ENCODE data around the gene COQ4. TPM values are rescaled to one million over a fixed set of nuclear protein-coding genes. Genes with fewer than 3 reads are reported as not detected.

The COQ4 gene
- polyA plus RNA-seq, 4 donors, result 68.8 to 198 (median 105) TPM

DNA sequence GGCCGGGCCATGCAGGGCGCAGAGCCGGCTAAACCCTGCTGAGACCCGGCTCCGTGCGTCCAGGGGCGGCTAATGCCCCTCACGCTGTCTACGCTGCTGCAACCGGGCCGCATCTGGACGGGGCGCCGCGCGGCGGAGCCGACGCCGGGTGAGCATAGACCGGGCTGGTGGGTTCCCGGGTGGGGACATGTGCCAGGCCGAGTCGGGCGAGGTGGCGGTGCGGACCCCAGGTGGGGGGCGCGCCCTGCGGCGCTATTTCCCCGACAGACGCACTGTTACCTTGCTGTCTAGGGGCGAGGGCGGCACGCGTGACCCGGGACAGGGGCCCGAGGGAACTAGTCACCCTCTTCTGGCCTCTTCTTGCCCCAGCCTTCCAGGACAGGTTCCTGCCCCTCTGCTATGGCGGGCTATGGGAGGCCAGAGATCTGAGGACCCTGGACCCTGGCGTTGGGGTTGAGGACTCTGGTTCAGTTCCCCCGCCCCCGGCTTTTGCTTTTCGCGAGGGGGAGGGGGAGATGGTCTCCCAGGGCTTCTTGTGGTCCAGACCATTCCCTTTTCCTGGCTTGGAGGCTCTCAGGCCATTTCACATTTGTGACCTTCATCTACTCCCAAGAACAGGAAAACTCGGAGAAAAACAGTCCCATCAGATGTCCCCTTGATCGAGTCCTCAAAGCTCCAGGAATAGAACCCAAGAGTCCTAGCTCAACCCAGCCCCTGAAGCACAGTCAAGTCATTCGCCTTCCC, 18.2 kb downstream of the COQ4 start:
- FAIRE-seq (no peak), DNase-seq (no peak)
- 1 to 2% (median 1%) methylated on average over 25 to 48 of the region's 48 CpGs for WGBS, 3 donors
- H3K27ac ChIP-seq (ENCODE audit: low read depth in 1 of 3, low read length in 2 of 3), result peak overlapping the region; percentile 83 to 93 (median 89)
- H3K4me3 ChIP-seq (ENCODE audit: low read depth in 1 of 3, low read length in 3 of 3), result peak overlapping the region; percentile 61 to 93 (median 78)
- no peaks in the 10 kb centered on the region for H3K27me3 ChIP-seq (ENCODE audit: control insufficient read depth in 3 of 3, insufficient read depth in 3 of 3, low read length in 3 of 3)
- peaks cover 0 to 11% (median 0%) of the 10 kb centered on the region in 3 donors for H3K4me1 ChIP-seq (ENCODE audit: control insufficient read depth in 3 of 3, insufficient read depth in 2 of 3, low read depth in 1 of 3, low read length in 2 of 3)
- no peaks in the 10 kb centered on the region for H3K9me3 ChIP-seq (ENCODE audit: control insufficient read depth in 2 of 2, insufficient read depth in 1 of 2, low read depth in 1 of 2, low read length in 1 of 2)
- peaks cover 7 to 38% (median 9%) of the 10 kb centered on the region in 3 donors for H3K36me3 ChIP-seq (ENCODE audit: control insufficient read depth in 3 of 3, insufficient read depth in 2 of 3, low read depth in 1 of 3, low read length in 3 of 3)

DNA sequence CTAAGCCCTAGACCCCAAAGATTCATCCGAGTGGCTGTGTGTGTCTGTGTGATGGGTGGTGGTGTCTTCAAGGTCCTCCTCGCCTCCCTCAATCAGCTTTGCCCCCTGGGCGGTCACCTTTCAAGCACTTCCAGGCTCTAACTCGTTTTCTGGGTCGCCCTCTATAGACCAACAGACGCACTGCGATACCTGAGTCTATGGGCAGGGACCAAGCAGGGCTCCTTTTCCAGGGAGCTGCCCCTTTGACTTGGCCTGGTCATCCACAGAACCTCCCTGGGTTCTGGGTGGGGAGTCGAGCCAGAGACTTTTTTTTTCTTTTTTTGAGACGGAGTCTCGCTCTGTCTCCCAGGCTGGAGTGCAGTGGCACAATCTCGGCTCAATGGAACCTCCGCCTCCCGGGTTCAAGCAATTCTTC, 18.8 kb downstream of the COQ4 start:
- DNase-seq (peak; percentile 84 to 90), FAIRE-seq (no peak)
- peaks cover 0 to 11% (median 0%) of the 10 kb centered on the region in 3 donors for H3K4me1 ChIP-seq (ENCODE audit: control insufficient read depth in 3 of 3, insufficient read depth in 2 of 3, low read depth in 1 of 3, low read length in 2 of 3)
- peak overlapping the region in 2 of 3 donors; percentile 61 to 93 for H3K4me3 ChIP-seq (ENCODE audit: low read depth in 1 of 3, low read length in 3 of 3)
- H3K27ac ChIP-seq (ENCODE audit: low read depth in 1 of 3, low read length in 2 of 3), result peak overlapping the region; percentile 83 to 93 (median 89)
- peaks cover 7 to 43% (median 8%) of the 10 kb centered on the region in 3 donors for H3K36me3 ChIP-seq (ENCODE audit: control insufficient read depth in 3 of 3, insufficient read depth in 2 of 3, low read depth in 1 of 3, low read length in 3 of 3)
- WGBS, 3 donors, result 24 to 31% (median 28%) methylated on average over 12 to 13 of the region's 13 CpGs
- no peaks in the 10 kb centered on the region for H3K27me3 ChIP-seq (ENCODE audit: control insufficient read depth in 3 of 3, insufficient read depth in 3 of 3, low read length in 3 of 3)
- H3K9me3 ChIP-seq (ENCODE audit: control insufficient read depth in 2 of 2, insufficient read depth in 1 of 2, low read depth in 1 of 2, low read length in 1 of 2), result no peaks in the 10 kb centered on the region

DNA sequence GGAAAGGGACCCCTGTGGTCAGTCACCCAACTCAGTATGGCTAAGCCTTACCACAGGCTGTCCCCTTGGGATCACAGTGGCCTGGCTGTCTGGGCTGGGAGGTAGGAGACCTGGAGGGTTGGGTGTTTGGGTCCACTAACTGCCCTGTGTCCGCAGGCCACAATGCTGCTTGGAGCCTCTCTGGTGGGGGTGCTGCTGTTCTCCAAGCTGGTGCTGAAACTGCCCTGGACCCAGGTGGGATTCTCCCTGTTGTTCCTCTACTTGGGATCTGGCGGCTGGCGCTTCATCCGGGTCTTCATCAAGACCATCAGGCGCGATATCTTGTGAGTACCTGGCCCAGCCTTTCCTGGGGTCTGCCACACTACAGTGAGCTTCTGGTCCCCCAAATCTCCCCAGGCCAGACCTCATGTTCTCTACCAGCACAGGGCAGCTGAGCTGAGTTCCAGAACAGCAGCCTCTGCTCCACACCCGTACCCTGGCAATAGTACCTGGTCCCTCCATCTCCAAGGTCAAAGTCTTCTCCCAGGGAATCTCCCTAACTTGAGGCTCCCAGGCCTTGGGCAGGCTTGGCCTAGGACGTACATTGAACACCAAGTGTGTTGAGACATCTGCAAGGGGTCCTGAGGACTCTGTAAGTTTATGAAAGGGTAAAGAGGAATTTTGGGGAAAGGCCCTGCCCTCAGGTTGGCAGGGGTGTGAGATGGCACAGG, 20.5 kb downstream of the COQ4 start:
- Histone ChIP-seq H3K27me3 (ENCODE audit: control insufficient read depth in 3 of 3, insufficient read depth in 3 of 3, low read length in 3 of 3) (no peaks in the 10 kb centered on the region), H3K9me3 (ENCODE audit: control insufficient read depth in 2 of 2, insufficient read depth in 1 of 2, low read depth in 1 of 2, low read length in 1 of 2) (no peaks in the 10 kb centered on the region), H3K27ac (ENCODE audit: low read depth in 1 of 3, low read length in 2 of 3) (peak overlapping the region in 1 of 3 donors; percentile 46), H3K4me1 (ENCODE audit: control insufficient read depth in 3 of 3, insufficient read depth in 2 of 3, low read depth in 1 of 3, low read length in 2 of 3) (peaks cover 0 to 11% (median 0%) of the 10 kb centered on the region in 3 donors), H3K4me3 (ENCODE audit: low read depth in 1 of 3, low read length in 3 of 3) (no peak overlapping the region), H3K36me3 (ENCODE audit: control insufficient read depth in 3 of 3, insufficient read depth in 2 of 3, low read depth in 1 of 3, low read length in 3 of 3) (peaks cover 7 to 57% (median 11%) of the 10 kb centered on the region in 3 donors)
- WGBS, 3 donors, result 82 to 87% (median 82%) methylated on average over 7 to 8 of the region's 8 CpGs
- peak; percentile 43 to 79 for DNase-seq
- FAIRE-seq, result no peak

DNA sequence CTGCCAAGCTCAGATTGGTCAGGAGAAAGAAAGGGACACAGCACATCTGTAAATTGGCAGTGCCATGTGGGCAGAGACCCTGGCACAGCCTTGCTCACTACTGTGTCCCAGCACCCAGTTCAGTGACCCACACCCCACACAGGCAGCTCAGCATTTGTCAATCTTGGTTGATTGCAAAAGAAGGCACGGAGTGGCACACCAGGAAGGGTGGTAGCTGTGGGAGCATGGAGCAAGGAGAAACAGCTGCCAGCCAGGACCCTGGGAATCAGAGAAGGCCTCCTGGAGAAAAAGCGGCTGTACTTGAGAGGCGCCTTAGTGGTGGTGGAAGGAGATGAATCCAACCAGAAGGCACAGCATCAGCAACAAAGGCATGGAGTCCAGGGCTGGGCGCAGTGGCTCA, 21.2 kb downstream of the COQ4 start:
- Histone ChIP-seq H3K4me3 (ENCODE audit: low read depth in 1 of 3, low read length in 3 of 3) (no peak overlapping the region), H3K27me3 (ENCODE audit: control insufficient read depth in 3 of 3, insufficient read depth in 3 of 3, low read length in 3 of 3) (no peaks in the 10 kb centered on the region), H3K36me3 (ENCODE audit: control insufficient read depth in 3 of 3, insufficient read depth in 2 of 3, low read depth in 1 of 3, low read length in 3 of 3) (peaks cover 11 to 64% (median 14%) of the 10 kb centered on the region in 3 donors), H3K4me1 (ENCODE audit: control insufficient read depth in 3 of 3, insufficient read depth in 2 of 3, low read depth in 1 of 3, low read length in 2 of 3) (peaks cover 0 to 11% (median 0%) of the 10 kb centered on the region in 3 donors), H3K9me3 (ENCODE audit: control insufficient read depth in 2 of 2, insufficient read depth in 1 of 2, low read depth in 1 of 2, low read length in 1 of 2) (no peaks in the 10 kb centered on the region), H3K27ac (ENCODE audit: low read depth in 1 of 3, low read length in 2 of 3) (no peak overlapping the region)
- no peak for FAIRE-seq
- 95 to 97% (median 96%) methylated on average over 4 of the region's 4 CpGs for WGBS, 3 donors
- no peak for DNase-seq

DNA sequence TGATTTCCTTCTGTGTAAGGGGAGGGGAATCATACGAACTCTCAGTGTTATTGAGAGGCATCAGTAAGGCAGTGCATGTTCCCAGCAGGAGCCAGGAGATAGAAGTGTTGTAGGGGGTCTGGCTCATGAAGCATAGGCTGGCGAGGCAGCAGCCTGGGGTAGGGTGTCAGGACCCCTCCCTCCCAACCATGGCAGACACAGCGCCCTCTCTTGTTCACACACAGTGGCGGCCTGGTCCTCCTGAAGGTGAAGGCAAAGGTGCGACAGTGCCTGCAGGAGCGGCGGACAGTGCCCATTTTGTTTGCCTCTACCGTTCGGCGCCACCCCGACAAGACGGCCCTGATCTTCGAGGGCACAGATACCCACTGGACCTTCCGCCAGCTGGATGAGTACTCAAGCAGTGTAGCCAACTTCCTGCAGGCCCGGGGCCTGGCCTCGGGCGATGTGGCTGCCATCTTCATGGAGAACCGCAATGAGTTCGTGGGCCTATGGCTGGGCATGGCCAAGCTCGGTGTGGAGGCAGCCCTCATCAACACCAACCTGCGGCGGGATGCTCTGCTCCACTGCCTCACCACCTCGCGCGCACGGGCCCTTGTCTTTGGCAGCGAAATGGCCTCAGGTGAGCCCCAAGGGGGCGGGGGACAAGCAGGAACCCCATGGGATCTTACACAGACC, 22.4 kb downstream of the COQ4 start:
- no peaks in the 10 kb centered on the region for H3K27me3 ChIP-seq (ENCODE audit: control insufficient read depth in 3 of 3, insufficient read depth in 3 of 3, low read length in 3 of 3)
- H3K9me3 ChIP-seq (ENCODE audit: control insufficient read depth in 2 of 2, insufficient read depth in 1 of 2, low read depth in 1 of 2, low read length in 1 of 2), result no peaks in the 10 kb centered on the region
- peaks cover 0 to 11% (median 0%) of the 10 kb centered on the region in 3 donors for H3K4me1 ChIP-seq (ENCODE audit: control insufficient read depth in 3 of 3, insufficient read depth in 2 of 3, low read depth in 1 of 3, low read length in 2 of 3)
- no peak overlapping the region for H3K27ac ChIP-seq (ENCODE audit: low read depth in 1 of 3, low read length in 2 of 3)
- FAIRE-seq, result no peak
- H3K4me3 ChIP-seq (ENCODE audit: low read depth in 1 of 3, low read length in 3 of 3), result no peak overlapping the region
- WGBS, 3 donors, result 95 to 96% (median 95%) methylated on average over 28 of the region's 28 CpGs
- no peak for DNase-seq
- H3K36me3 ChIP-seq (ENCODE audit: control insufficient read depth in 3 of 3, insufficient read depth in 2 of 3, low read depth in 1 of 3, low read length in 3 of 3), result peaks cover 14 to 76% (median 20%) of the 10 kb centered on the region in 3 donors

DNA sequence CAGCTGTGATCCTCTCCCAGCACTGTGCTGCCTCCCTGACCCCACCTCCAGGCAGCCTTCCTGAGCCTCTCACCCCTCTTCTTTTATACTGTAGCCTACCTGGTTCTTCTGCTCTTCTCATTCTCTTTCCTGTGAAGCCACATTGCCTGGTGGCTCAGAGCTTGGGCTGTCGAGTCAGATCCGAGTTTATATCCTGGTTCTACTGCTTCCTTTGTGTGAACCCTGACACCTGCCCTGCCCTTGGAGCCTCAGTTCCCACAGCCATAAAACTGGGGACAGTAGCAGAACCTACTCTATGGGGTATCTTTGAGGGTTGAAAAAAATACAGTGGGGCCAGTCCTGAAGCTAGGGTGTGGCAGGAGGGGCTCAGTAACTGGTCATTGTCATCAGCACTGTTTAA, 26.5 kb downstream of the COQ4 start:
- Histone ChIP-seq H3K27me3 (ENCODE audit: control insufficient read depth in 3 of 3, insufficient read depth in 3 of 3, low read length in 3 of 3) (no peaks in the 10 kb centered on the region), H3K4me3 (ENCODE audit: low read depth in 1 of 3, low read length in 3 of 3) (no peak overlapping the region), H3K36me3 (ENCODE audit: control insufficient read depth in 3 of 3, insufficient read depth in 2 of 3, low read depth in 1 of 3, low read length in 3 of 3) (peaks cover 12 to 87% (median 27%) of the 10 kb centered on the region in 3 donors), H3K4me1 (ENCODE audit: control insufficient read depth in 3 of 3, insufficient read depth in 2 of 3, low read depth in 1 of 3, low read length in 2 of 3) (no peaks in the 10 kb centered on the region), H3K27ac (ENCODE audit: low read depth in 1 of 3, low read length in 2 of 3) (peak overlapping the region in 1 of 3 donors; percentile 43), H3K9me3 (ENCODE audit: control insufficient read depth in 2 of 2, insufficient read depth in 1 of 2, low read depth in 1 of 2, low read length in 1 of 2) (no peaks in the 10 kb centered on the region)
- WGBS, 3 donors, result 41 to 67% (median 56%) methylated on average over 2 of the region's 2 CpGs
- FAIRE-seq, result no peak
- DNase-seq, result peak in 1 of 2 donors; percentile 52

DNA sequence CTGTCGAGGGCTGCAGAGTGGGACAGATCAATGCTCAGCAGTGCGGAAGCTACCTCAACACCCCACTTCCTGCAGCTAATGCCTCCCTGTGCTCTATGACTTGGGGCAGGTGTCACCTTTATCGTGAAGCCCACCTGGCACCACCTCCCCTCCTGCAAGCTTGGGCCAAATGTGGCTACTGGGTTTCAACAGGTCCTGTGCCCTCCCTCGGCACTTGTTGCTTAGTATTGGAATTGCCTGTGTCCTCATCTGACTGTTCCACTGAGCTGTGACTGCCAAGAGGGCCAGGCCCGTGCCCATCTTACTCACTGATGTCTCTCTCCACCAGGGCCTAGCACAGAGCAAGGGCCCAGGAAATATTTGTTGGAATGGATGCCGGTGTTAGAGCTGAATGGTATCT, 27.1 kb downstream of the COQ4 start:
- Histone ChIP-seq H3K4me1 (ENCODE audit: control insufficient read depth in 3 of 3, insufficient read depth in 2 of 3, low read depth in 1 of 3, low read length in 2 of 3) (no peaks in the 10 kb centered on the region), H3K36me3 (ENCODE audit: control insufficient read depth in 3 of 3, insufficient read depth in 2 of 3, low read depth in 1 of 3, low read length in 3 of 3) (peaks cover 12 to 87% (median 26%) of the 10 kb centered on the region in 3 donors), H3K27me3 (ENCODE audit: control insufficient read depth in 3 of 3, insufficient read depth in 3 of 3, low read length in 3 of 3) (no peaks in the 10 kb centered on the region), H3K9me3 (ENCODE audit: control insufficient read depth in 2 of 2, insufficient read depth in 1 of 2, low read depth in 1 of 2, low read length in 1 of 2) (no peaks in the 10 kb centered on the region), H3K27ac (ENCODE audit: low read depth in 1 of 3, low read length in 2 of 3) (peak overlapping the region in 1 of 3 donors; percentile 43), H3K4me3 (ENCODE audit: low read depth in 1 of 3, low read length in 3 of 3) (no peak overlapping the region)
- WGBS, 3 donors, result 95 to 98% (median 96%) methylated on average over 6 of the region's 6 CpGs
- FAIRE-seq (no peak), DNase-seq (no peak)

DNA sequence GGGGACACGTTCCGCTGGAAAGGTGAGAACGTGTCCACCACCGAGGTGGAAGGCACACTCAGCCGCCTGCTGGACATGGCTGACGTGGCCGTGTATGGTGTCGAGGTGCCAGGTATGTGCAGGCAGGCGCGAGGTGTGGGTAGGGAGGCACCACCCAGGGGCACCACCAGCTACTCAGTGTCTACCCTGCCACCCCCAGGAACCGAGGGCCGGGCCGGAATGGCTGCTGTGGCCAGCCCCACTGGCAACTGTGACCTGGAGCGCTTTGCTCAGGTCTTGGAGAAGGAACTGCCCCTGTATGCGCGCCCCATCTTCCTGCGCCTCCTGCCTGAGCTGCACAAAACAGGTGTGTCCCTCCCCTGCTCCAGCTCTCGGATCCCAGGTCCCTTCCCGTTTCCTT, 32.8 kb downstream of the COQ4 start:
- FAIRE-seq, result no peak
- DNase-seq, result no peak
- 94 to 98% (median 96%) methylated on average over 19 of the region's 19 CpGs for WGBS, 3 donors

More for the DNA sequence above, 32.8 kb downstream of the COQ4 start:
- Histone ChIP-seq H3K4me1 (ENCODE audit: control insufficient read depth in 3 of 3, insufficient read depth in 2 of 3, low read depth in 1 of 3, low read length in 2 of 3) (no peaks in the 10 kb centered on the region), H3K27ac (ENCODE audit: low read depth in 1 of 3, low read length in 2 of 3) (no peak overlapping the region), H3K27me3 (ENCODE audit: control insufficient read depth in 3 of 3, insufficient read depth in 3 of 3, low read length in 3 of 3) (no peaks in the 10 kb centered on the region), H3K9me3 (ENCODE audit: control insufficient read depth in 2 of 2, insufficient read depth in 1 of 2, low read depth in 1 of 2, low read length in 1 of 2) (no peaks in the 10 kb centered on the region), H3K4me3 (ENCODE audit: low read depth in 1 of 3, low read length in 3 of 3) (no peak overlapping the region), H3K36me3 (ENCODE audit: control insufficient read depth in 3 of 3, insufficient read depth in 2 of 3, low read depth in 1 of 3, low read length in 3 of 3) (peaks cover 5 to 78% (median 25%) of the 10 kb centered on the region in 3 donors)

Data from small intestine (tissue), 7 donors.